MM.1S (cell line): ENCODE results near the gene PRKCE.

Experiments
- CTCF ChIP-seq: fragments of 300-600 bp; sonication (generic); IDR thresholded peaks from 2 replicates; pipeline ENCODE4 v1.5.1; 2016; ENCODE audit warnings: antibody characterized with exemption, low read length, mixed read lengths
- EZH2 ChIP-seq: fragments of 300-600 bp; sonication (generic); optimal IDR thresholded peaks from 2 replicates; pipeline ENCODE3; 2017; ENCODE audit warnings: low read depth, mild to moderate bottlenecking, antibody characterized with exemption, low read length, mixed read lengths
- EZH2phosphoT487 ChIP-seq: fragments of 300-600 bp; sonication (generic); IDR thresholded peaks from 2 replicates; pipeline ENCODE4 v1.6.1; 2018; ENCODE audit warnings: antibody characterized with exemption, low read length

DNA sequence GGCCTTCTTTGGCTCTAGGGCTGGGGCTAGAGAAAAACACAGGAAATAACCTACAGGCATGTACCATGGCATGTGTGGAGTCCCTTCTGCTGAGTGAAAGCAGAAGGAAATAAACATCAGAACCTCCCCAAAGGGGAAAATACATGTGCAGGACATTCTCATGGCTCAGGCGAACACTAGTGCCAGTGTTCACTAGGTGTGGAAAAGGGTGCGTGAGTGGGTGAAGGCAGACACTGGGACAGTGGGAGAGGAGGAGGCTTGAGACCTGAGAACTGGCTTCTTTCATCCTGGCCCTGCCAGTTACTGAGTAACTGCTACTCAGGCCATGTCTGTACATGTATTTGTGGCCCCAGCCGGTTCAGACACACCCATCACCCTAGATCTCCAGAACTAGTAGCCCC, 268.2 kb downstream of the PRKCE start:
- TF ChIP-seq CTCF, result no peak
- TF ChIP-seq EZH2, result no peak
- no peak for TF ChIP-seq EZH2phosphoT487
